Effector memory CD8-positive, alpha-beta T cell (primary cell): ENCODE measurements around the gene NEU3.
"Not testable (repeated sequence)": the region's sequence is repeated elsewhere in the genome, so short reads cannot be mapped to it uniquely, and the experiment has no call there.

Experiments
- ATAC-seq: fragments of 150-1000 bp; cut with Tn5 transposase; replicated peaks from 2 replicates; pipeline ENCODE4 v1.10.0; 2021; ENCODE audit warnings: mild to moderate bottlenecking, moderate library complexity
- DNase-seq, 3 experiments: peaks; one replicate each; pipeline ENCODE4 v3.0.0; 2021
- H3K27ac Mint-ChIP-seq, 2 donors: one replicate each; pipeline ENCODE4 v1.8.0; 2022; ENCODE audit warnings: mild to moderate bottlenecking in 2 of 2, mixed read lengths in 2 of 2, moderate library complexity in 2 of 2
- H3K27me3 Mint-ChIP-seq, 2 donors: one replicate each; pipeline ENCODE4 v1.8.0; 2022; ENCODE audit warnings: mixed read lengths in 2 of 2
- H3K36me3 Mint-ChIP-seq: one replicate; pipeline ENCODE4 v1.8.0; 2022; ENCODE audit warnings: mild to moderate bottlenecking, moderate library complexity, mixed read lengths; ENCODE audit not compliant: insufficient read depth
- H3K4me1 Mint-ChIP-seq, 2 donors: one replicate each; pipeline ENCODE4 v1.8.0; 2022; ENCODE audit warnings: low read depth in 2 of 2, mixed read lengths in 2 of 2
- H3K4me3 Mint-ChIP-seq, 2 donors: one replicate each; pipeline ENCODE4 v1.8.0; 2022; ENCODE audit warnings: mild to moderate bottlenecking in 2 of 2, mixed read lengths in 2 of 2, moderate library complexity in 2 of 2
- H3K9me3 Mint-ChIP-seq, 2 donors: one replicate each; pipeline ENCODE4 v1.8.0; 2022; ENCODE audit warnings: mixed read lengths in 2 of 2

The NEU3 gene

DNA sequence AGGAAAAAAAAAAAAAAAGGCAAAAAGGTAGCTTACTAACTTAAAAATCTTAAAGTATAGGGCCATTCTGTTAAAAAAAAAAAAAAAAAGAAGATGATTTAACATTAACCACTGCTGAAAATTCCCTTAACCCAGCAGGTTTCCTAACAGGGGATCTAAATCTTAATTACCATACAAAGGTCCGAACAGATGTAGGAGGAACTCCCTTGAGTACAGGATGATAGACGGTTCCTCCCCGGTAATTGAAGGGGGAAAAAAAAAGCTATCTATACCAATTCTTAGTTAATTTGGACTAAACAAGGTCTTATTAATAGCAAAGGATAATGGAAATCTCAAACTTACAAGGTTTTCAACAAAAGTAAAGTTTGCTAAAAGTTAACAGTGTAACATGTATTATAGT lies 53.1 kb downstream of the NEU3 start:
- not testable (repeated sequence) for H3K36me3 Mint-ChIP-seq, DNase-seq, H3K27ac Mint-ChIP-seq, H3K4me1 Mint-ChIP-seq, H3K9me3 Mint-ChIP-seq, H3K4me3 Mint-ChIP-seq, ATAC-seq
- H3K27me3 Mint-ChIP-seq: peaks cover 12 to 18% of the 10 kb centered on the region in 2 donors

DNA sequence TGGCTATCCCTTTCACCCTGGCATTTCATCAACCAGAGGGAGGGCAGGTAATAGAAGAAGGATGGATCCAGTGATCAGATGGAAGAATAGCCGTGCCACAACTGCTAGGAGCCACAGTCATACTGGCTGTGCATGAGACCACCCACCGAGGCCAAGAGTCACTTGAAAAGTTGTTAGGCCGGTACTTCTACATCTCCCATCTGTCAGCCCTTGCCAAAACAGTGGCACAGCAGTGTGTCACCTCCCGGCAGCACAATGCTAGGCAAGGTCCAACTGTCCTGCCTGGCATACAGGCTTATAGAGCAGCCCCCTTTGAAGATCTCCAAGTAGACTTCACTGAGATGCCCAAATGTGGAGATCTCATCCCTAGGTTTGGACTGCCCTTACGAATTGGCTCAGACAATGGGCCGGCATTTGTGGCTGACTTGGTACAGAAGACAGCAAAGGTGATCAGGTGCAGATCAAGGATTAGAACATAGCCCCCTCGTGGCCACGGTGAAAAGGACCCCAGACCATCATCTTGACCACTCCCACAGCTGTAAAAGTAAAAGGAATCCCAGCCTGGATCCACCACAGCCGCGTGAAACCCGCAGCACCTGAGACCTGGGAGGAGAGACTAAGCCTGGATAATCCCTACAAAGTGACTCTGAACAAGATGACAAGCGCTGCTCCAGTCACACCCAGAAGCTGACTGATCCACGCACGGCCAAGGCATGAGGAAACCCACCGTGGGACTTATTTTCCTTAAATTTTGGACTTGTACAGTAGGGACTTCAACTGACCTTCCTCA lies 55.8 kb downstream of the NEU3 start:
- H3K9me3 Mint-ChIP-seq, H3K36me3 Mint-ChIP-seq, DNase-seq, H3K27ac Mint-ChIP-seq, H3K4me3 Mint-ChIP-seq, H3K4me1 Mint-ChIP-seq, ATAC-seq: not testable (repeated sequence)
- H3K27me3 Mint-ChIP-seq: peaks cover 12 to 18% of the 10 kb centered on the region in 2 donors

DNA sequence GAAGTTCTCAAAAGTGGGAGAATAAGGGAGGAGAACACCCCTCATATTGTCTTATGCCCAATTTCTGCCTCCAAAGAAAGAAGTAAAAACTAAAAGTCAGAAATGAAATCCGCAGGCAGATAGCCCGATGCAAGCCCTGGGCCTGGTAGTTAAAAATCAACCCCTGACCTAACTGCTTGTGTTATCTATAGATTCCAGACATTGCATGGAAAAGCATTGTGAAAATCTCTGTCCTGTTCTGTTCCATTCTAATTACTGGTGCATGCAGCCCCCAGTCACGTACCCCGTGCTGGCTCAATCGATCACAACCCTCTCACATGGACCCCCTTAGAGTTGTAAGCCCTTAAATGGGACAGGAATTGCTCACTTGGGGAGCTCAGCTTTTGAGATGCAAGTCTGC lies 57.9 kb downstream of the NEU3 start:
- not testable (repeated sequence) for H3K9me3 Mint-ChIP-seq, ATAC-seq, DNase-seq, H3K4me3 Mint-ChIP-seq, H3K27me3 Mint-ChIP-seq, H3K4me1 Mint-ChIP-seq, H3K27ac Mint-ChIP-seq, H3K36me3 Mint-ChIP-seq

DNA sequence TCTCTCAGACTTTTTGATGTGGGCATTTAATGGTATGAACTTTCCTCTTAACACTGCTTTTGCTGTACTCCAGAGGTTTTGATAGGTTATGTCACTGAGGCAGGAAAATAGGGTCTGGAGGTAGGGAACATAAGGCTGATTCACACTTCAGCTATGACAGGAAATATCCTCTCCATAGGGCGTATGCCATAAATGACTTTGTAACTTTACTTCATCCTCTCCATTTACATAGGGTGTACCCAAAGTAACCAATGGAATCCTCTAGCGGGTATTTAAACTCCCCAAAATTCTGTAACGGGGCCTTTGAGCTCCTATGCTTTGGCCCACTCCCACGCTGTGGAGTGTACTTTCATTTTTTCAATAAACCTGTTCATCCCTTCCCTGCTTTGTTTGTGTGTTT lies 58.5 kb downstream of the NEU3 start:
- ATAC-seq (no peak), DNase-seq (no peak)
- no peaks in the 10 kb centered on the region for H3K9me3 Mint-ChIP-seq
- H3K27ac Mint-ChIP-seq: no peak overlapping the region
- no peaks in the 10 kb centered on the region for H3K4me1 Mint-ChIP-seq
- peaks cover 0 to 7% of the 10 kb centered on the region in 2 donors for H3K27me3 Mint-ChIP-seq
- no peak overlapping the region for H3K4me3 Mint-ChIP-seq
- H3K36me3 Mint-ChIP-seq: no peaks in the 10 kb centered on the region

DNA sequence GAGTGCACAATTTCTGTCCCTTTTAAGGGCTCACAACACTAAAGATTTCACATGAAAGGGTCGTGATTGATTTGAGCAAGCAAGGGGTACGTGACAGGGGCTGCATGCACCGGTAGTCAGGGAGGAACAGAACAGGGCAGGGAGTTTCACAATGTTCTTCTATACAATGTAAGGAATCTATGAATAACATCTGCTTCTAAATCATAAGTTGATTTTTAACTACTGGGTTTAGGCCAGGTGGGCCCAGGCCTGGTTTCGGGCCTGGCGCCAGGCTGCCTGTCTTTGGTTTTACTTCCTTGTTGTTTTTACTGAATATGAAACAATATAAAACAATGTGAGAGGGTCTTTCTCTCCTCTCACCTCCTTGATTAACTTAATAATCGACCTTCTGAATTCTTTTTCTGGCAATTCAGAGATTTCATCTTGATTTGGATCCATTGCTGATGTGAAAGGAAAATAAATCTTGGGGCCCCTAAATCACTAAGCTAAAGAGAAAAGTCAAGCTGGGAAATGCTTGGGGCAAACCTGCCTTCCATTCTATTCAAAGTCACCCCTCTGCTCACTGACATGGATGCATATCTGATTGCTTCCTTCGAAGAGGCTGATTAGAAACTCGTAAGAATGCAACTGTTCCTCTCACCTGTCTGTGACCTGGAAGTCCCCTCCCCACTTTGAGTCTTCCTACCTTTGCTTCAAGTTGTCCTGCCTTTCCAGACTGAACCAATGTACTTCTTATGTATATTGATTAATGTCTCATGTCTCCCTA lies 61.0 kb downstream of the NEU3 start:
- not testable (repeated sequence) for H3K36me3 Mint-ChIP-seq, H3K9me3 Mint-ChIP-seq, H3K27ac Mint-ChIP-seq

DNA sequence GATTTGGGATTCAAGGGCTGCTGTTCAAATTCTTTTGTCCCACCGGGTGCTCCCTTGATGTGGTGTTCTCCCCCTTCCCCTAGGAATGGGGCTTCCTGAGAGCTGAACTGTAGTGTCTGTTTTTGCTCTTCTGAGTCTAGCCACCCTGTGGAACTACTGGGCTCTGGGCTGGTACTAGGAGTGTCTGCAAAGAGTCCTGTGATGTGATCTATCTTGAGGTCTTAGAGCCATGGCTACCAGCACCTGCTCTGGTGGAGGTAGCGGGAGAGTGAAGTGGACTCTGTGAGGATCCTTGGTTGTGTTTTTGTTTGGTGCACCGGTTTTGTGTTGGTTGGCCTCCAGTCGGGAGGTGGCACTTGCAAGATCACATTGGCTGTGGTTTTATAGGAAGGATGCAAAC lies 61.8 kb downstream of the NEU3 start:
- no peak overlapping the region for H3K4me3 Mint-ChIP-seq
- H3K9me3 Mint-ChIP-seq: no peaks in the 10 kb centered on the region
- no peaks in the 10 kb centered on the region for H3K36me3 Mint-ChIP-seq
- H3K4me1 Mint-ChIP-seq: no peaks in the 10 kb centered on the region
- ATAC-seq (no peak), DNase-seq (no peak)
- peaks cover 6 to 13% of the 10 kb centered on the region in 2 donors for H3K27me3 Mint-ChIP-seq
- no peak overlapping the region for H3K27ac Mint-ChIP-seq

More for the DNA sequence above, 61.0 kb downstream of the NEU3 start:
- DNase-seq, H3K4me1 Mint-ChIP-seq, H3K4me3 Mint-ChIP-seq, ATAC-seq: not testable (repeated sequence)
- peaks cover 6 to 13% of the 10 kb centered on the region in 2 donors for H3K27me3 Mint-ChIP-seq

DNA sequence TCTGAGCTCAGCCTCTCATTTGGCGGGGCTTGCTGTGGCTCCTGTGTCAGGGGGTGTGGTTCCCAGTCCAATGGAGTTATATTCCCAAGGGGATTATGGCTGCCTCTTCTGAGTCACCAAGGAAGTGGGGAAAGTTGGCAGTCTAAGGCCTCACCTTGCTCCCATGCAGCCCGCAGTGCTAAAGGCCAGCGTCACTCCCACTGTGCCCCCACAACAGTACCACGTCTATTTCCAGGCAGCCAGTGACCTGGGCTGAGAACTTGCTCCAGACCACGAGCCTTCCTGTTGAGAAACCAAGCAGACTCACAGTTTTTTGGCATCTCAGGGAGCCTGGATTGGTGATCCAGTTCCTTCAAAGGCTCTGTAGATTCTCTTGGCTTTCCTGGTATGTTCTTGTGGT lies 62.3 kb downstream of the NEU3 start:
- ATAC-seq (no peak), DNase-seq (no peak)
- Mint-ChIP-seq H3K36me3 (no peaks in the 10 kb centered on the region), H3K4me1 (no peaks in the 10 kb centered on the region), H3K9me3 (no peaks in the 10 kb centered on the region), H3K27ac (no peak overlapping the region), H3K4me3 (no peak overlapping the region), H3K27me3 (peaks cover 6 to 13% of the 10 kb centered on the region in 2 donors)

DNA sequence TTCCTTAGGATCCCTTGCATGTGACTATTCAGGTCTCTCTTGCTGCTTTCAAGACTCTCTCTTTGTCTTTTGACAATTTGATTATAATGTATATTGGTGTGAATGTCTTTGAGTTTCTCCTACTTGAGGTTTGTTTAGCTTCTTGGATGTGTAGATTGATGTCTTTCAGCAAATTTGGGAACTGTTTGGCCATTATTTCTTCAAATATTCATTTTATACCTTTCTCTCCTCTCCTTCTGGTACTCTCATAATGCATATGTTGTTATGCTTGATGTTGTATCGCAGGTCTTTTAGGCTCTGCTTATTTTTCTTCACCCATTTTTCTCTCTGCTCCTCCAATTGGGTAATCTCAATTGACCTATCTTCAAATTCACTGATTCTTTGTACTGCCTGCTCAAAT lies 63.7 kb downstream of the NEU3 start:
- H3K4me3 Mint-ChIP-seq: no peak overlapping the region
- H3K9me3 Mint-ChIP-seq: no peaks in the 10 kb centered on the region
- no peak overlapping the region for H3K27ac Mint-ChIP-seq
- no peaks in the 10 kb centered on the region for H3K4me1 Mint-ChIP-seq
- H3K27me3 Mint-ChIP-seq: peaks cover 8 to 13% of the 10 kb centered on the region in 2 donors
- no peak for DNase-seq
- H3K36me3 Mint-ChIP-seq: no peaks in the 10 kb centered on the region
- no peak for ATAC-seq

DNA sequence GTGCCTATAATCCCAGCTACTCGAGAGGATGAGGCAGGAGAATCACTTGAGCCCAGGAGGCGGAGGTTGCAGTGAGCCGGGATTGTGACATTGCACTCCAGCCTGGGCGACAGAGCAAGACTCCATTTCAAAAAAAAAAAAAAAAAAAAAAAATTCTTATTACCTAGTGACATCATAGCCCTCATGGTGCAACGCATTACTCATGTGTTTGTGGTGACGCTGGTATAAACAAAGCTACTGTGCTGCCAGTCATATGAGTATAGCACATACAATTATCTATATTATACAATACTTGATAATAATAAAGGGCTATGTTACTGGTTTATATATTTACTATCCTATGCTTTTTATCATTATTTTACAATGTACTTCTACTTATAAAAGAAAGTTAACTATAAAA lies 66.8 kb downstream of the NEU3 start:
- H3K4me1 Mint-ChIP-seq: no peaks in the 10 kb centered on the region
- DNase-seq: no peak
- H3K4me3 Mint-ChIP-seq: no peak overlapping the region
- peaks cover 21 to 34% of the 10 kb centered on the region in 2 donors for H3K27me3 Mint-ChIP-seq
- no peaks in the 10 kb centered on the region for H3K36me3 Mint-ChIP-seq
- ATAC-seq: no peak
- no peaks in the 10 kb centered on the region for H3K9me3 Mint-ChIP-seq
- H3K27ac Mint-ChIP-seq: no peak overlapping the region

DNA sequence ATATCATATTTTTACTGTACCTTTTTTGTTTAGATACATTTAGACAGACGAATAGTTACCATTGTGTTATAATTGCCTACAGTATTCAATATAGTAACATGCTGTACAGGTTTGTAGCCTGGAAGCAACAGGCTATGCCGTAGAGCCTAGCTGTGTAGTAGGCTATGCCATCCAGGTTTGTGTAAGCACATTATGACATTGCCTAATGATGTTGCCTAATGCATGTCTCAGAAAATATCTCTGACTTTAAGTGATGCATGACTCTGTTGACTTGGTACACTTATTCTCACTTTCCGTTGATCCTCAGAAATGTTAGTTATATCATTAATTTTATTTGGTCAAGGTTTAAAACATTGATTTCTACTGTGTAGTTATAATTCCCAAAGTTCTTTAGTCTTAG lies 68.1 kb downstream of the NEU3 start:
- H3K27me3 Mint-ChIP-seq: peaks cover 22 to 32% of the 10 kb centered on the region in 2 donors
- no peaks in the 10 kb centered on the region for H3K36me3 Mint-ChIP-seq
- no peak overlapping the region for H3K4me3 Mint-ChIP-seq
- no peak overlapping the region for H3K27ac Mint-ChIP-seq
- DNase-seq (no peak), ATAC-seq (no peak)
- no peaks in the 10 kb centered on the region for H3K9me3 Mint-ChIP-seq
- H3K4me1 Mint-ChIP-seq: no peaks in the 10 kb centered on the region

DNA sequence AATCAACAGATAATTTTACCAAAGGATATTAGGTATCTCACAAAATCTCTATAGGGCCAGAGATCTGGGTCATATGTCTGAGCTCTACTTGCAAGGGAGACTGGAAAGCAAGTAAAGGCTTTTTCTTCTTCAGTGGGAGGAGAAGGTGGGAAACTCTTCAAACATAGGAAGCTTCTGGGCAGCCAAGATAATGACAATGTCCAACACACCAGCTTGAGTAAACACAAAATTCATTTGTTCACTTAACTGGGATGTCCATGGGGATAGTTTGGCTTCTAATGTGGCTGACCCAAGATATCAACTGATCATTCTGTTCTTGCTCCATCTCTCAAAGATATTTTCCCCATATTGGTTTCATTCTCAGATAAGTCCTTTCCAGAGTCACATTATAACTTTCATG lies 70.6 kb downstream of the NEU3 start:
- H3K4me3 Mint-ChIP-seq: no peak overlapping the region
- ATAC-seq (no peak), DNase-seq (no peak)
- no peak overlapping the region for H3K27ac Mint-ChIP-seq
- H3K4me1 Mint-ChIP-seq: no peaks in the 10 kb centered on the region
- H3K27me3 Mint-ChIP-seq: peaks cover 29 to 38% of the 10 kb centered on the region in 2 donors
- no peaks in the 10 kb centered on the region for H3K9me3 Mint-ChIP-seq
- no peaks in the 10 kb centered on the region for H3K36me3 Mint-ChIP-seq

DNA sequence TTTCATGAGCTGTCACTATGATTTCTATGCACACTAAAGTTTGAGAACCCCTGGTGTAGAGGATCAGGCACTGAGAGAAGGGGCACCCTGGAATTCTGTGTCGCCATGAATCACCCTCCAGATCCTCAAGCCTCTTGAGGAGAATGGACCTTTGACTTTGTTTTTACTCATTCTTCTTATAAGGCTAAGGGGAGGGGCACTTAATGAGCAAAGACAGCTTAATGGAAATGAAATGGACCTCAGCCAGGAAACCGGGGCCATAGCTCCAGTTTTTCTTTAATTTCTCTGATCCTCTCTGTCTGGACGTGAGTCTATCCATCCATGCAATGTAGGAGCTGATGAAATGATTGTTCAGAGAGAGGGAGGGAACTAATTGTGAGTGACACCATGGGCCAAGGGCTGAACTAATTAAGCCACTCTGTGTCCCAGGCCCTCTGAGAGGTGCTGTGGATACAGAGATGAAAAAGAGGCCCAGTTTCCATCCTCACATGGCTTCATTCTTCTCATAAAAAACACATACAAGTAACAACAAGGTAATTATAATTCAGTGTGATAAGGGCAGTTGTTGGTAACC lies 75.1 kb downstream of the NEU3 start:
- no peaks in the 10 kb centered on the region for H3K4me1 Mint-ChIP-seq
- H3K4me3 Mint-ChIP-seq: no peak overlapping the region
- peaks cover 49 to 63% of the 10 kb centered on the region in 2 donors for H3K27me3 Mint-ChIP-seq
- H3K9me3 Mint-ChIP-seq: peaks cover 0 to 8% of the 10 kb centered on the region in 2 donors
- no peak overlapping the region for H3K27ac Mint-ChIP-seq
- no peak for DNase-seq
- ATAC-seq: no peak
- no peaks in the 10 kb centered on the region for H3K36me3 Mint-ChIP-seq

DNA sequence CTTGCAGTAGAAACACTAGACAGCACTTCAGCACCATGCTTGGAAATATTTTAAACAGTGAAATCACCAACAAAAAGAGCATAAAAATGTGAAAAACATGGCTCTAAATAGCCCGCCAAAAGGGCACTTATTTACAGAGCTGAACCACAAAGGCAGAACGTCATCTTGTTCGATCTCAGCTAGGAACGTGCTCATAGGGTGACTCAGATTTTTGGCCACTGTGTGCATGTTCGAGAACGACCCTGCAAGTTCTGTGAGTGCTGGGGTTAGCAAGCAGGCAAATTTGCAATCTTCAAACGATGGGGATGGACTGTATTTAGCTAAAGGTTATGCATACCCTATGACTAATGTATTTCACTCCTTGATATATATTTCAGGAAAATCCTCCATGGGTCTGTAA lies 77.3 kb downstream of the NEU3 start:
- Mint-ChIP-seq H3K36me3 (no peaks in the 10 kb centered on the region), H3K9me3 (peaks cover 0 to 8% of the 10 kb centered on the region in 2 donors), H3K4me1 (no peaks in the 10 kb centered on the region), H3K27me3 (peaks cover 52 to 65% of the 10 kb centered on the region in 2 donors), H3K4me3 (no peak overlapping the region), H3K27ac (no peak overlapping the region)
- DNase-seq (no peak), ATAC-seq (no peak)
